Mammary epithelial cell (primary cell): Measurements from ENCODE around the gene ZNF320.

Experiments used
- EZH2 ChIP-seq: IDR thresholded peaks from 2 replicates; pipeline ENCODE4 v1.6.1; 2012; ENCODE audit warnings: low read length, inconsistent platforms, borderline replicate concordance
- TF ChIP-seq, protein P1 (sequence below), 2 donors: IDR thresholded peaks in 1 of 2; conservative IDR thresholded peaks in 1 of 2; 2 replicates each; pipeline ENCODE4 v1.5.1; 2011 to 2012; ENCODE audit warnings: inconsistent platforms in 2 of 2, low read length in 2 of 2, mild to moderate bottlenecking in 2 of 2, control low read depth in 1 of 2, low read depth in 1 of 2; ENCODE audit not compliant: insufficient read depth in 1 of 2; ENCODE audit errors: extremely low read depth in 1 of 2

DNA sequence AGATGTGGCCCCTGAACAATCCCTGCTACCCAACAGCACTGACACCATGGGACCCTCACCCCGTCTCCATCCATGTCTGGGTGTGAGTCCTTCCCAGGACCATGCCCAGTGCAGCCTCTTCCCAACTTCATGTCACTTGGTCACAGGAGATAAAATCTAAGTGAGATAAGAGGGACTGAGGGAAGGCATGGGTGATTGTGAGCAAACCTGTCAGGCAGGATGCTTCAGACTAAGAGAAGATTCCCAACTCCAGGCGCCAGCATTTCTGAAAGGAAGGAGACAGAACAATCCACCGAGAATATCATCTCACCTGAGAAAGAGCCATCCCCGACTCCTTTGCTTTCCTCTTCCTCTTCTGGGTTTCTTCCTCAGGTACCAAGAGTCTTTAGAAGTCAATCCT is 7.5 kb downstream of the ZNF320 start:
- TF ChIP-seq, protein P1, sequence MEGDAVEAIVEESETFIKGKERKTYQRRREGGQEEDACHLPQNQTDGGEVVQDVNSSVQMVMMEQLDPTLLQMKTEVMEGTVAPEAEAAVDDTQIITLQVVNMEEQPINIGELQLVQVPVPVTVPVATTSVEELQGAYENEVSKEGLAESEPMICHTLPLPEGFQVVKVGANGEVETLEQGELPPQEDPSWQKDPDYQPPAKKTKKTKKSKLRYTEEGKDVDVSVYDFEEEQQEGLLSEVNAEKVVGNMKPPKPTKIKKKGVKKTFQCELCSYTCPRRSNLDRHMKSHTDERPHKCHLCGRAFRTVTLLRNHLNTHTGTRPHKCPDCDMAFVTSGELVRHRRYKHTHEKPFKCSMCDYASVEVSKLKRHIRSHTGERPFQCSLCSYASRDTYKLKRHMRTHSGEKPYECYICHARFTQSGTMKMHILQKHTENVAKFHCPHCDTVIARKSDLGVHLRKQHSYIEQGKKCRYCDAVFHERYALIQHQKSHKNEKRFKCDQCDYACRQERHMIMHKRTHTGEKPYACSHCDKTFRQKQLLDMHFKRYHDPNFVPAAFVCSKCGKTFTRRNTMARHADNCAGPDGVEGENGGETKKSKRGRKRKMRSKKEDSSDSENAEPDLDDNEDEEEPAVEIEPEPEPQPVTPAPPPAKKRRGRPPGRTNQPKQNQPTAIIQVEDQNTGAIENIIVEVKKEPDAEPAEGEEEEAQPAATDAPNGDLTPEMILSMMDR (conservative IDR thresholded peaks at IDR 0.05 in 1 of 2, IDR thresholded peaks at IDR 0.05 in 1 of 2; ENCODE audit: extremely low read depth in 1 of 2, insufficient read depth in 1 of 2, low read depth in 1 of 2, low read length in 2 of 2): no peak
- TF ChIP-seq EZH2: no peak
